SU-DHL-6 (cell line): ENCODE data around the gene ANP32B.
"Not testable (repeated sequence)": the region's sequence is repeated elsewhere in the genome, so short reads cannot be mapped to it uniquely, and the experiment has no call there.

Experiments
- EZH2phosphoT487 ChIP-seq: fragments of 200-600 bp; sonication (generic), shearing (Covaris generic); conservative IDR thresholded peaks from 2 replicates; pipeline ENCODE4 v1.6.1; 2018; ENCODE audit warnings: mild to moderate bottlenecking, antibody characterized with exemption, low read length, moderate library complexity, mixed read lengths
- TF ChIP-seq, protein P1 (sequence below): fragments of 200-600 bp; sonication (generic); IDR thresholded peaks from one replicate; pipeline ENCODE4 v1.5.1; 2017; ENCODE audit warnings: antibody characterized with exemption, mild to moderate bottlenecking, low read length, moderate library complexity; ENCODE audit not compliant: insufficient read depth, poor library complexity, severe bottlenecking

DNA sequence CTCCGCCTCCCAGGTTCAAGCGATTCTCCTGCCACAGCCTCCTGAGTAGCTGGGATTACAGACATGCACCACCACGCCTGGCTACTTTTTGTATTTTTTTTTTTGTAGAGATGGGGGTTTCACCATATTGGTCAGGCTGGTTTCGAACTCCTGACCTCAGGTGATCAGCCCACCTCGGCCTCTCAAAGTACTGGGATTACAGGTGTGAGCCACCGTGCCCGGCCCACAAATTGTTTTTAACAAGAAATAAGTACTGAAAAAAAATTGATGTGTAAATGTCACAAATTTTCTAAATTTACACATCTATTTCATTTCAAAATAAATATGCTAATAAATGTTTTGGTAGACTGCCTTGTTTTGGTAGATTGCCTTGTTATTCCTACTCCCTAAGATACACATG, 13.5 kb downstream of the ANP32B start:
- TF ChIP-seq, protein P1, sequence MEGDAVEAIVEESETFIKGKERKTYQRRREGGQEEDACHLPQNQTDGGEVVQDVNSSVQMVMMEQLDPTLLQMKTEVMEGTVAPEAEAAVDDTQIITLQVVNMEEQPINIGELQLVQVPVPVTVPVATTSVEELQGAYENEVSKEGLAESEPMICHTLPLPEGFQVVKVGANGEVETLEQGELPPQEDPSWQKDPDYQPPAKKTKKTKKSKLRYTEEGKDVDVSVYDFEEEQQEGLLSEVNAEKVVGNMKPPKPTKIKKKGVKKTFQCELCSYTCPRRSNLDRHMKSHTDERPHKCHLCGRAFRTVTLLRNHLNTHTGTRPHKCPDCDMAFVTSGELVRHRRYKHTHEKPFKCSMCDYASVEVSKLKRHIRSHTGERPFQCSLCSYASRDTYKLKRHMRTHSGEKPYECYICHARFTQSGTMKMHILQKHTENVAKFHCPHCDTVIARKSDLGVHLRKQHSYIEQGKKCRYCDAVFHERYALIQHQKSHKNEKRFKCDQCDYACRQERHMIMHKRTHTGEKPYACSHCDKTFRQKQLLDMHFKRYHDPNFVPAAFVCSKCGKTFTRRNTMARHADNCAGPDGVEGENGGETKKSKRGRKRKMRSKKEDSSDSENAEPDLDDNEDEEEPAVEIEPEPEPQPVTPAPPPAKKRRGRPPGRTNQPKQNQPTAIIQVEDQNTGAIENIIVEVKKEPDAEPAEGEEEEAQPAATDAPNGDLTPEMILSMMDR = not testable (repeated sequence)
- TF ChIP-seq EZH2phosphoT487 = not testable (repeated sequence)
